Smooth muscle cell (in vitro differentiated cells): ENCODE data around the gene PRDM2. TPM values are rescaled to one million over a fixed set of nuclear protein-coding genes. Genes with fewer than 3 reads are reported as not detected.

Experiments
- DNase-seq: peaks from one replicate; lab custom pipeline; 2025; ENCODE audit not compliant: unreplicated experiment; lab: John Stamatoyannopoulos, UW
- H2AFZ ChIP-seq: fragments of 200-600 bp; sonication (generic); 2 replicates; pipeline ENCODE4 v1.6.0; 2016; ENCODE audit warnings: antibody characterized with exemption, low read depth, mild to moderate bottlenecking
- H3F3A ChIP-seq: fragments of 200-600 bp; sonication (generic); 2 replicates; pipeline ENCODE4 v1.6.0; 2017; ENCODE audit warnings: antibody characterized with exemption, low read depth
- H3K27ac ChIP-seq: fragments of 200-600 bp; sonication (generic); 2 replicates; pipeline ENCODE4 v1.5.1; 2016; ENCODE audit warnings: low read depth, mild to moderate bottlenecking
- H3K27me3 ChIP-seq: fragments of 200-600 bp; sonication (generic); 2 replicates; pipeline ENCODE4 v1.6.1; 2016; ENCODE audit warnings: low read depth, mild to moderate bottlenecking
- H3K36me3 ChIP-seq: fragments of 200-600 bp; sonication (generic); 2 replicates; pipeline ENCODE4 v1.5.1; 2016; ENCODE audit warnings: low read depth
- H3K4me1 ChIP-seq: fragments of 200-600 bp; sonication (generic); 2 replicates; pipeline ENCODE4 v1.5.1; 2016; ENCODE audit warnings: low read depth
- H3K4me2 ChIP-seq: fragments of 200-600 bp; sonication (generic); 2 replicates; pipeline ENCODE4 v1.6.0; 2016; ENCODE audit warnings: mild to moderate bottlenecking
- H3K4me3 ChIP-seq: fragments of 200-600 bp; sonication (generic); 2 replicates; pipeline ENCODE4 v1.5.1; 2016; ENCODE audit warnings: mild to moderate bottlenecking
- H3K79me2 ChIP-seq: fragments of 200-600 bp; sonication (generic); 2 replicates; pipeline ENCODE4 v1.6.0; 2016; ENCODE audit warnings: low read depth, mild to moderate bottlenecking
- H3K9ac ChIP-seq: fragments of 200-600 bp; sonication (generic); 2 replicates; pipeline ENCODE4 v1.6.0; 2016; ENCODE audit warnings: low read depth
- H3K9me3 ChIP-seq: fragments of 200-600 bp; sonication (generic); replicated peaks from 2 replicates; pipeline ENCODE4 v1.5.1; 2016; ENCODE audit warnings: low read depth
- H4K20me1 ChIP-seq: fragments of 200-600 bp; sonication (generic); 2 replicates; pipeline ENCODE4 v1.6.0; 2016; ENCODE audit warnings: low read depth
- WGBS: methylation state at CpG from one replicate; pipeline ENCODE4 v1.1.7; 2016; ENCODE audit warnings: low lambda C conversion rate; 5-methylcytosine and 5-hydroxymethylcytosine counted together
- polyA plus RNA-seq: library from polyadenylated mRNA; unstranded; fragments of >200 nt; fragmentation: Nextera tagmentation; extraction: Ambion mirVana; gene quantifications from 2 replicates; pipeline ENCODE4 v1.2.1, GENCODE V29; 2016
- total RNA-seq: library from RNA; depleted of rRNA; stranded (reverse); fragments of >200 nt; gene quantifications from 2 replicates; pipeline ENCODE4 v1.2.3, GENCODE V29; 2014
- TF ChIP-seq, protein P1 (sequence below): fragments of 200-600 bp; sonication (generic); IDR thresholded peaks from 2 replicates; pipeline ENCODE4 v1.5.1; 2017; ENCODE audit warnings: borderline replicate concordance, mild to moderate bottlenecking, antibody characterized with exemption; ENCODE audit not compliant: insufficient read depth, poor library complexity, severe bottlenecking

PRDM2 gene
- total and polyA plus RNA-seq, 2 experiments from 2014 or later = 19.8 to 20.0 TPM

DNA sequence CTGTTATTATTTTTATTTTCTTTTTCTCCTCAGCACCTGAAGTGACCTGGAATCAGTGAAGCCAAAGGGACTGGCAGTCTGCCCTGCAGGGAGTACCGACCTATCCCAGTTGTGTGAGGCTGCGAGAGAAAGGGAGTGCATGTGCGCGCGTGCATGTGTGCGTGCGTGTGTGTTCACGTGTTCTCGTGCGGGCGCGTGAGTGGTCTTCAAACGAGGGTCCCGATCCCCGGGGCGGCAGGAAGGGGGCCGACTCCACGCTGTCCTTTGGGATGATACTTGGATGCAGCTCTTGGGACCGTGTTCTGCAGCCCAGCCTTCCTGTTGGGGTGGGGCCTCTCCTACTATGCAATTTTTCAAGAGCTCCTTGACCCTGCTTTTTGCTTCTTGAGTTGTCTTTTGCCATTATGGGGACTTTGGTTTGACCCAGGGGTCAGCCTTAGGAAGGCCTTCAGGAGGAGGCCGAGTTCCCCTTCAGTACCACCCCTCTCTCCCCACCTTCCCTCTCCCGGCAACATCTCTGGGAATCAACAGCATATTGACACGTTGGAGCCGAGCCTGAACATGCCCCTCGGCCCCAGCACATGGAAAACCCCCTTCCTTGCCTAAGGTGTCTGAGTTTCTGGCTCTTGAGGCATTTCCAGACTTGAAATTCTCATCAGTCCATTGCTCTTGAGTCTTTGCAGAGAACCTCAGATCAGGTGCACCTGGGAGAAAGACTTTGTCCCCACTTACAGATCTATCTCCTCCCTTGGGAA lies 123.3 kb downstream of the PRDM2 start:
- H3K27me3 ChIP-seq = peaks cover 5% of the 10 kb centered on the region
- 98% methylated on average over 23 of the region's 24 CpGs for WGBS
- TF ChIP-seq, protein P1, sequence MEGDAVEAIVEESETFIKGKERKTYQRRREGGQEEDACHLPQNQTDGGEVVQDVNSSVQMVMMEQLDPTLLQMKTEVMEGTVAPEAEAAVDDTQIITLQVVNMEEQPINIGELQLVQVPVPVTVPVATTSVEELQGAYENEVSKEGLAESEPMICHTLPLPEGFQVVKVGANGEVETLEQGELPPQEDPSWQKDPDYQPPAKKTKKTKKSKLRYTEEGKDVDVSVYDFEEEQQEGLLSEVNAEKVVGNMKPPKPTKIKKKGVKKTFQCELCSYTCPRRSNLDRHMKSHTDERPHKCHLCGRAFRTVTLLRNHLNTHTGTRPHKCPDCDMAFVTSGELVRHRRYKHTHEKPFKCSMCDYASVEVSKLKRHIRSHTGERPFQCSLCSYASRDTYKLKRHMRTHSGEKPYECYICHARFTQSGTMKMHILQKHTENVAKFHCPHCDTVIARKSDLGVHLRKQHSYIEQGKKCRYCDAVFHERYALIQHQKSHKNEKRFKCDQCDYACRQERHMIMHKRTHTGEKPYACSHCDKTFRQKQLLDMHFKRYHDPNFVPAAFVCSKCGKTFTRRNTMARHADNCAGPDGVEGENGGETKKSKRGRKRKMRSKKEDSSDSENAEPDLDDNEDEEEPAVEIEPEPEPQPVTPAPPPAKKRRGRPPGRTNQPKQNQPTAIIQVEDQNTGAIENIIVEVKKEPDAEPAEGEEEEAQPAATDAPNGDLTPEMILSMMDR = no peak

DNA sequence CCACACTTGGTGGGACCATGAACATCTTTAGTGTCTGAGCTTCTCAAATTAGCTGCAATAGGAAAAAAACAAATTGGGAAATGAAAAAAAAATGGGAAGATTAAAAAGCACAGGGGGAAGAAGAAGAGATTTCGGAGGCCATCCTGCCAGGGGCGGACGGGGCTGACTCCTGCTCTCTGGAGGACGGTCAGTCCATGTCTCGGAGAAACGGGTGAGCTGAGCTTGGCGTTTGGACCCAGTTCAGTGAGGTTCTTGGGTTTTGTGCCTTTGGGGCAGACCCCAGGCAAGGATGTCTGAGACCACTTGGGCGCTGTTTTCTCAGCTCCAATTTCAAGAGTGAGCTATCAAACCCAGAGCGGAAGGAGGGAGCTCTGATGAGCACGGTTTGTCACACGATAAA lies 123.9 kb downstream of the PRDM2 start:
- TF ChIP-seq, protein P1 = no peak
- Histone ChIP-seq H3K79me2 (no peaks in the 10 kb centered on the region), H3K9ac (no peak overlapping the region), H3K36me3 (no peaks in the 10 kb centered on the region), H3F3A (no peaks in the 10 kb centered on the region), H3K9me3 (no peaks in the 10 kb centered on the region), H4K20me1 (no peaks in the 10 kb centered on the region), H3K4me2 (no peak overlapping the region), H3K4me1 (no peaks in the 10 kb centered on the region), H3K4me3 (no peak overlapping the region), H3K27me3 (peaks cover 5% of the 10 kb centered on the region), H3K27ac (no peak overlapping the region), H2AFZ (no peak overlapping the region)
- no peak for DNase-seq
- WGBS = 95% methylated on average over 11 of the region's 11 CpGs

More for the DNA sequence above, 123.3 kb downstream of the PRDM2 start:
- no peak overlapping the region for H2AFZ ChIP-seq
- no peak overlapping the region for H3K4me3 ChIP-seq
- H4K20me1 ChIP-seq = no peaks in the 10 kb centered on the region
- no peaks in the 10 kb centered on the region for H3K79me2 ChIP-seq
- H3K36me3 ChIP-seq = no peaks in the 10 kb centered on the region
- no peak for DNase-seq
- H3F3A ChIP-seq = no peaks in the 10 kb centered on the region
- no peaks in the 10 kb centered on the region for H3K9me3 ChIP-seq
- H3K4me2 ChIP-seq = no peak overlapping the region
- H3K9ac ChIP-seq = no peak overlapping the region
- H3K27ac ChIP-seq = no peak overlapping the region
- no peaks in the 10 kb centered on the region for H3K4me1 ChIP-seq

GRCh38 chr1:13824626-13825025 lies 124.6 kb downstream of the PRDM2 start:
- Histone ChIP-seq H2AFZ (no peak overlapping the region), H3K9ac (no peak overlapping the region), H3K9me3 (no peaks in the 10 kb centered on the region), H3K4me3 (no peak overlapping the region), H3K4me2 (no peak overlapping the region), H3K4me1 (no peaks in the 10 kb centered on the region), H3K27me3 (peaks cover 5% of the 10 kb centered on the region), H4K20me1 (no peaks in the 10 kb centered on the region), H3K79me2 (no peaks in the 10 kb centered on the region), H3K36me3 (no peaks in the 10 kb centered on the region), H3F3A (no peaks in the 10 kb centered on the region), H3K27ac (no peak overlapping the region)
- 94% methylated on average over 9 of the region's 9 CpGs for WGBS
- no peak for DNase-seq
- TF ChIP-seq, protein P1 = no peak

DNA sequence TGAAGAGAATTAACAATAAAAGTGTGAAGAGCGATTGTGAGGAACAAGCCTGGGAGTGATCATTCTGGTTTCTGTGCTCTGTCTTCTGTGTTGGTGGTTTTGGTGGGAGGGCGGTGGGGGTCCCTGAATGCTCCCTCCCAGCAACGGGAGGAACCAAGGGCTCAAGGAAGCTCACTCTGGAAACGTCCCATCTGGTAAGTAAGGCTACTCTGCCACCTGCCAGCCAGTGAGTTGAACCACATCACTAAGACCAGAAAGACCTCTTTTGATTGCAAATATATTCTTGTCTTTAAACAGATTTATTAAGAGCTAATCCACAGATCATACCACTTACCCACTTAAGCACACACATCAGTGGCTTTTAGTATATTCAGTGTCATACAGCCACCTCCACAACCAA lies 125.0 kb downstream of the PRDM2 start:
- 92% methylated on average over 4 of the region's 4 CpGs for WGBS
- Histone ChIP-seq H3K4me2 (no peak overlapping the region), H3K9ac (no peak overlapping the region), H3K4me3 (no peak overlapping the region), H2AFZ (no peak overlapping the region), H3K9me3 (no peaks in the 10 kb centered on the region), H3K27me3 (peaks cover 5% of the 10 kb centered on the region), H3K36me3 (no peaks in the 10 kb centered on the region), H3K79me2 (no peaks in the 10 kb centered on the region), H4K20me1 (no peaks in the 10 kb centered on the region), H3K27ac (no peak overlapping the region), H3K4me1 (no peaks in the 10 kb centered on the region), H3F3A (no peaks in the 10 kb centered on the region)
- DNase-seq = no peak
- TF ChIP-seq, protein P1 = no peak
